GM21381 (cell line): Measurements from ENCODE around the gene PTPRO.
"Not testable (repeated sequence)": the region's sequence is repeated elsewhere in the genome, so short reads cannot be mapped to it uniquely, and the experiment has no call there.

ENCODE experiments used
- ATAC-seq: cut with Tn5 transposase; IDR thresholded peaks from one replicate; pipeline ENCODE4 v1.9.1; 2021; ENCODE audit warnings: mild to moderate bottlenecking, moderate library complexity; ENCODE audit not compliant: unreplicated experiment

PTPRO gene

GRCh38 chr12:15599266-15600037 is 277.1 kb downstream of the PTPRO start:
- ATAC-seq, result no peak

DNA sequence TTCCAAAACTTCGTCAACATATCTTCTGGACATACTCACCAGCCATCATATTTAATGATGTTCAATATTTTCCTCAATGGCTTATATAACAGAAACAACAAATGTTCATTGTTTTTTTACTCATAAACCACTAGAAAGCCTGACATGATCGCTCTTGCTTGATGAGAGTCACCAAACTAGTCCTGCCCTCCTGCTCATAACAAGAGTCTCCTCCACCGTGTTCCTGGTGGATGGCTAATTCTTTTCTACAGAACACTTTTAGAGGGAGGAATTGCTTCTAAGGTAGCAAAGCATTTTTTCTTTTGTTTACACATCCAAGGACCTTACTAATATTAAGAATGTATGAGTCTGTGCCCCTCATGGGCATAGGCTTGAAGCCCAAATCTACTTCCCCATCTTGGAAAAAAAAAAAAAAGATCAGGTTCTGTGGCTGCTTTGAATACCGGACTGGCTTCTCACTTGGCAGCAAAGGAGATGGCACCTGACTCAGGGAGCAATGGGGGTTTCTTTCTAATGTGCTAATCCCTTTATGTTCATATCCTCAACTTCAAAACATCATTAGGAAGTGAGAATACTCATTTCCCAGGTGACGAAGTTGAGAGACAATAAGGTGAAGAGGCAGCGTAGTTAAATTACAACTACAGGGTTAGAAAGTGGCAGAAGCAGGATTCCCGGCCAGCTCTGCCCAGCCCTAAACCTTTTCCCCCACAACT is 278.1 kb downstream of the PTPRO start:
- ATAC-seq, result no peak

DNA sequence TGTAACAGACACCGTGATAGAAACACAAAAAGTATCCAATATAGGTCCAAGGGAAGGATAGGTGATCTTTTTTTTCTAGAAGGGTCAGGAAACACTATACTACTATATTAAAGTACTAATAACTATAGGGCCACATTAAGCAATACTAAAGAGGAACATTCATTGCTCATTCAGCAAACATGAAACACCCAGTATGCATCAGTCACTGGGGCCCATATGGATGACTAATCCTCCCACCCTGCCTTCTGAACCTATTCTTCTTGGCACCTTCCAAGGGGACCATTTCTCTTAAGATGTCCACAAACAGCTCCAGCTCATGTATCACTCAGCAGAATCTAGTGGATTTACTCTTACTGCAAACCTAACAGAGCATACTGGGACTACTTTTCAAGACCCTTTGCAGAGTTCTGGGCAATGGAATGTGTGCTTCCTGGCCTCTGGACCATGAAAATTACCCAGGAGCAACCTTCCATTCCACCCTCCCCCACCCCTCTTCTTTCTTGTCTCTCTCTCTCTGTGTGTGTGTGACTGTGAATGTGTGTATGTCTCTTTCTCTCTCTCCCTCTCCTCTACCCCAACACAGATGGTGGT is 279.0 kb downstream of the PTPRO start:
- no peak for ATAC-seq

GRCh38 chr12:15602051-15602672 is 279.9 kb downstream of the PTPRO start:
- ATAC-seq, result no peak

DNA sequence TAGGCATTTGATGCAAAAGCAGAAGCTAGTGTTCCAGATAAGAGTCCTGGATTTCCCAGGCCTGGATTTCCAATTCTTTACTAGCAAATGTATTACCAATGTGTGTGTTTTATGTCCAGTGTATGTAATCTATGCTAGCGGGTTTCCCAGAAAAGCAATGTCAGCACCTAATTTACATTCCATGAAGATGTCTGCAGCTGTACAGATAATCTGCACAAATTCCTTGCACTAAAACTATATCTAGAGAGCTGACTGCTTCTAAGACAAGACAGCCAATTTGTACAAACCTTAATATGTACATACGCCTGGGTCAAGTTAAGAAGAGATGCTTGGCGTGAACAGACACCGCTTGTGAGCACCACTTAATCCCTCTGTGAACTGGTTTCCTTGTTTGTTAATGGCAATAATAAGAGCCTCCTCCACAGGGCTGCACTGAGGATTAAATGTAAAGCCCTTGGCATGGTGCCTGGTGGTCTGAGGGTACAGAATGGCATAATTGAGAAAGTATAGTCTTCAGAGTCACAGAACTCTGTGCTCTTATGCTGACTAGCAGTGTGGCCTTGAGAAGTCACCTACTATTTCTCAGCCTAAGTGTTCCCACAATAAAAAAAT is 281.3 kb downstream of the PTPRO start:
- ATAC-seq, result no peak

- no peak for ATAC-seq
These were observed 283.7 kb downstream of the PTPRO start for GRCh38 chr12:15605881-15606590.

GRCh38 chr12:15608406-15608805 is 286.1 kb downstream of the PTPRO start:
- no peak for ATAC-seq

DNA sequence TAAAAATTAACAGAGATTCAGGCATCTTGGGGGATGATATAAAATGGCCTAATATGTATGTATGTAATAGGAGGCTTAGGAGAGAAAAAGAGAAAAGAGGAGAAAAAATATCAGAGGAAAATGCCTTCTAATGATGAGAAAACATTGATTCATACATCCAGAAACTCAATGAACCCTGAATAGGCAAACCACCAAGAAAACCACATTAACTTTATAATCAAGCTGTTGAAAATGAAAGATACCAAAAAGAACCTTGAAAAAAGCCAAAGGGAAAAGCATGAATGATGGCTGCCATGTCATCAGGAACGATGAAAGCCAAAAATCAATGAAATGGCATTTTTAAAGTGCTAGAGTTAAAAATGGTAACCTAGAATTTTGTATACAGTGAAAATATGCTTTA is 286.6 kb downstream of the PTPRO start:
- ATAC-seq, result no peak

- ATAC-seq, result no peak
These were observed 291.7 kb downstream of the PTPRO start for GRCh38 chr12:15613981-15614380.

DNA sequence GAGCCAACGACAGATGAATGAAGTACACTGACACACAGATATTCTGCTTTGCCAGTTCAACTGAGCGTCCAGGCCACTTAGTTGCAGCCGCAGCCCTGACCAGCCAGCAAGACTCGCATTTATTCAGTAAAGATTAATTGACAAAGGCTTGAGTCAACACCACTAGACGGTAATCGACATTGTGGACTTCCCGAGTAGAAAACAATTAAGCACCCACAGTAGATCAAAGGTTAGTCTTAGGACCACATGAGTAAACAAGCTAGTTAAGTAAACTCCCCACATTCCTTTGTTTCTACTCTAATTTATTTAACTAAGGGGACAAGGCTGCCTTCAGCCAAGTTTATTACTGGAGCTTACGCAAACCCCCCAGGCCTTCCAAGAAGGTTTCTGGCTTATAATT is 294.2 kb downstream of the PTPRO start:
- not testable (repeated sequence) for ATAC-seq

- no peak for ATAC-seq
These were observed 298.6 kb downstream of the PTPRO start for GRCh38 chr12:15620741-15621539.

DNA sequence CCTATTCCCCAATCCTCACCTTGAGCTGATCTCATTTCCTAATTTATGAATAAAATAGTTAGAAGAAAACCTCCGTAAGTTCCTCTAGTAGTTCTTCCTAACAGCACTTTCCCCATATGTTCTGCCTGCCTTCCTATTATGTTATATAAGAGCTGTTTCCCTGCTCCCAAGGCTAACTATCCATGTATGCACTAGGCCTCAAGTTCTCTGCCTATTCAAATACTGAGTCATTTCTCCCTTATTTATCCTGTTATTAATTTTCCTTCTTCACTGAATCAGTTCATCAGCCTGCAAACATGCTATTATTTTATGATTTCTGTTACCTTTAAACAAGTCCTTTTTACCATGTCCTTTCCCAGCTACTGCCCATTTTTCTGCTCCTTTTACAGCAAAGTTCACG is 302.8 kb downstream of the PTPRO start:
- ATAC-seq, result no peak

DNA sequence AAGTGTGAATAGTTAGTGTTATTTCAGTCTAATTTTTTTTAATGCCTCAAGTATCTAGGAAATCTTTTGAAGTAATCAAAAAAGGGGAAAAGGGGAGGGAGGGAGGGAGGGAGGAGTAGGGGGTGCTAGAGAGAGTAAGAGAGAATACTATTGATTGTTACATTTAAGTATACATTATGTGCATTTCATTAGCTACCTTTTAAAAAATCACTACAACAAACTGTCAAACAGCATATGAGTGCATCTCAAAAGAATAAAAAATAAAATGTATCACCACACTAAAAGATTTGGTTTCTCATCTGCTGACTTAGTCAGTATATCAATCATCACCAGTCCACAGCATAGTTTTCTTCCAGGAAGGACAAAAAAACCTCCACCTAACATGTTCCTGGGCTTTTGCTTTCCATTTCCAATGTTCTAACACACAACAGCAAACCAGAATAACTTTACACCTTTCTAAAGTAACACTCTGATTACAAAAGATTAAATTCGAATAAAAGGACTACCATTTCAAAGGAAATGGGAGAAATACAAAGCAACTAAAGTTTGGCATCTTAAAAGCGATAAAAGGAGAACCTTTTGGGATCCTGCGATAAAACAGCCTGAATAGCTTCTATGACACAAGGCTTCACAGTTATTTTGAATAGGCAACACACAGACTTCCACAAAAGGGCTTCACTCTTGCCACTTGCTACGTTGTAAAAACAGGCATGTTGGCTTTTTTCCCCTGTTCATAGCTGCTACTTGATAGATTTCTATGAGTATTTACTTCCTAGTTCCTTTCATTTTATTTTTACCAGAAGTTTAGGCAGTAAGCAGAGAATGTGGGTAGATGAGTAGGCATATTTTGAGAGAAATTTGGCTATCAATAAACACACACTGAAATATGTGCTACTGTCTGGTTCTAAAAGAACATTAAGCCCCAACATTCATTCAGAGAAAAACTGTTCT is 306.0 kb downstream of the PTPRO start:
- ATAC-seq, result no peak

GRCh38 chr12:15629108-15629507 is 306.8 kb downstream of the PTPRO start:
- ATAC-seq, result no peak

DNA sequence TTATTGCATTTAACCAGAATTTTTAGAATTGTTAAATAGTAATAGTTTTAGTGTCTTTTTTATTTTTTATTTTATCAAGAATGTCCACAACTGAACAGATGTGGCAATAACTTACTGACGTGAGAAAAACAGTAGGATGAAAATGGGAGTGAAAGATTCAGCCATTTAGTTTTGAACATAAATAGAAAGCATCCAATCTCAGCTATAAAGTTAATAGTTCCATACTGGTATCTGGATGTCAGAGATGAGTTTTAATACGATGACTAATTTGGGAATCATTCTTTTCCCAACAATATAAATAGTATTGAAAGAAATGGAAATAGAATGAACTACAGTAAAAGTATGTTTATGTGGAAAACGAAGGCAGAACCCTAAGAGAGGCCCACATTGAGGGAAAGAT is 307.5 kb downstream of the PTPRO start:
- no peak for ATAC-seq

DNA sequence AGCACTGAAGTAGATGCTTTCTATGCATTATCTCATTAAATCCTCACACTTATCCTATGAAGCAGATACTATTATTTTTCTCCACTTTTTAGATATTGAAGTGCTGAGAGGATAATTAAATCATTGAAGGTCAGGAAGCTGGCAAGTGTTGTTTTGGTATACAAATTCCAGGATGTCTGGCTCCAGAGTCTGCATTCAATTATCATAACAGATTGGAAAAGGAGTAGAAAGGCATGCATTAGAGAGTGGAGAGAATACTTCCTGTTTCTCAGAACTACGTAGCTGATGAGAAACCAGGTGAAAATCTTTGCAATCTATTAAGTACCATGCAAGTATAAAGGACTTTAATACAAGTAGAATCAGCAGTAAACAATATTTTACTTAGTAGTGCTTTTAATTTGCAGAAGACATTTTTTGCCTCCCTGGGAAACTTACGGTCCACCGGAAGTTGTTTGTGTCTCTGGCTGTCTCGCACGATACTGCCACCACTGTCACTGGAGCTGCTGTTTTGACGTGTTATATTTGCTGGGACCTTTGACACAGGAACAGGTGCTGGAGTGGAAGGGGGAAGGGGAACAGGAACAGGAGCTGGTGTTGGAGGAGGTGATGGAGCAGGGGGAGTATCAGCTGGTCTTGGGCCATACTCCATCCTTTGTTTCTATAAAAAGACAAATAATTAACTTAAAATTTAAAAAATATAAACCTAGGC is 308.9 kb downstream of the PTPRO start:
- no peak for ATAC-seq

DNA sequence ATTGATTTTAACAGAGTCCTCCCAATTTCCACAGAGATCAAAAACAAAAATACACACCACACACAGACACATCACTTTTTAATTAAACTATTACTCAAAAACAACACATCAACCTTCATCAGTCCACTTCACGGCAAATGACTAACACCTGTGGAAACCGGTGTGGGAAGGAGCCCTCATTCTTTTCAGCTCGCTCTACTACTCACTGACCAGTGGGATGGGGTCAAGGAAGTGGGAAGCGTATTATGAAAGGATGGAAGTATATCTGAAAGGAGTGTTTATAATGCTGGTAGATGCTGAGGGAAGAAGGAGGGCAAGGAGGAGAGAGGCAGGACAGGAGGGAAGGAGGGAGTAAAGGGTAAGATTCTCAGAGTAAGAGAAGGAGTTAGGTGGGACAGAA is 310.4 kb downstream of the PTPRO start:
- ATAC-seq, result no peak

DNA sequence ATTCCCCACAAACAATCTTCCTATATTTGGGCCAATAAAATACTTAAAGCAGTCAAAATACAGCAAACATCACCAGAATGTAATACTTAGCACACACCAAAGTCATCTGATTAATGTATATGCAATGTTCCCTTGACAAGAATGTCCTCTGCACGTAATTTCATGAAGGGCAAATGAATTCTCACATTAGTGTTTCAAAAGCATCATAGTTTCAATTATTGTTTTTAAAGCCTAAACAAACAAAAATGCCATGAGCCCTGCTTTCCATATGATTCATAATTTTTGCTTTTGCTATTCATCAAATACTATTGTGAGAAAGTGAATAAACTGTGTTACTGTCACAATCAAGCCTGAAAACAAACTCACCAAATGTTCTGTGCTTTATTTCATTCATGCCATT is 310.9 kb downstream of the PTPRO start:
- no peak for ATAC-seq
